ENCODE measurements around the gene WIPF2. TPM values are rescaled to one million over a fixed set of nuclear protein-coding genes. Genes with fewer than 3 reads are reported as not detected.

Gene WIPF2, protein sequence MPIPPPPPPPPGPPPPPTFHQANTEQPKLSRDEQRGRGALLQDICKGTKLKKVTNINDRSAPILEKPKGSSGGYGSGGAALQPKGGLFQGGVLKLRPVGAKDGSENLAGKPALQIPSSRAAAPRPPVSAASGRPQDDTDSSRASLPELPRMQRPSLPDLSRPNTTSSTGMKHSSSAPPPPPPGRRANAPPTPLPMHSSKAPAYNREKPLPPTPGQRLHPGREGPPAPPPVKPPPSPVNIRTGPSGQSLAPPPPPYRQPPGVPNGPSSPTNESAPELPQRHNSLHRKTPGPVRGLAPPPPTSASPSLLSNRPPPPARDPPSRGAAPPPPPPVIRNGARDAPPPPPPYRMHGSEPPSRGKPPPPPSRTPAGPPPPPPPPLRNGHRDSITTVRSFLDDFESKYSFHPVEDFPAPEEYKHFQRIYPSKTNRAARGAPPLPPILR
- total RNA-seq (2014; rRNA removed; shearing (Covaris generic); ENCODE audit: low replicate concordance) = 7.7 and 9.1 TPM in 2 replicates

- in situ Hi-C loops (cut with HindIII; ENCODE audit: low pct_unique_long_range_greater_than_20kb, low sequenced_read_pairs) = no loop called here
- peak; percentile 97 for DNase-seq (ENCODE audit: low read depth)
Observed at GRCh38 chr17:40218740-40219593, at the start of gene WIPF2. WIPF2 (plus strand) TSS chr17:40219304; CDS start chr17:40256460, 37,156 bp downstream.

GRCh38 chr17:40170325-40170724 is 48.8 kb upstream of the WIPF2 start:
- in situ Hi-C loops (cut with HindIII; ENCODE audit: low pct_unique_long_range_greater_than_20kb, low sequenced_read_pairs) = loop anchor here (10.0 kb wide), 1 partner anchor 66 kb away; the partner anchor contains the start of gene NR1D1
- DNase-seq (ENCODE audit: low read depth) = no peak

GRCh38 chr17:40171750-40172149 is 47.4 kb upstream of the WIPF2 start:
- no peak for DNase-seq (ENCODE audit: low read depth)
- in situ Hi-C loops (cut with HindIII; ENCODE audit: low pct_unique_long_range_greater_than_20kb, low sequenced_read_pairs) = loop anchor here (10.0 kb wide), 1 partner anchor 67 kb away; the partner anchor contains the start of gene NR1D1

DNA sequence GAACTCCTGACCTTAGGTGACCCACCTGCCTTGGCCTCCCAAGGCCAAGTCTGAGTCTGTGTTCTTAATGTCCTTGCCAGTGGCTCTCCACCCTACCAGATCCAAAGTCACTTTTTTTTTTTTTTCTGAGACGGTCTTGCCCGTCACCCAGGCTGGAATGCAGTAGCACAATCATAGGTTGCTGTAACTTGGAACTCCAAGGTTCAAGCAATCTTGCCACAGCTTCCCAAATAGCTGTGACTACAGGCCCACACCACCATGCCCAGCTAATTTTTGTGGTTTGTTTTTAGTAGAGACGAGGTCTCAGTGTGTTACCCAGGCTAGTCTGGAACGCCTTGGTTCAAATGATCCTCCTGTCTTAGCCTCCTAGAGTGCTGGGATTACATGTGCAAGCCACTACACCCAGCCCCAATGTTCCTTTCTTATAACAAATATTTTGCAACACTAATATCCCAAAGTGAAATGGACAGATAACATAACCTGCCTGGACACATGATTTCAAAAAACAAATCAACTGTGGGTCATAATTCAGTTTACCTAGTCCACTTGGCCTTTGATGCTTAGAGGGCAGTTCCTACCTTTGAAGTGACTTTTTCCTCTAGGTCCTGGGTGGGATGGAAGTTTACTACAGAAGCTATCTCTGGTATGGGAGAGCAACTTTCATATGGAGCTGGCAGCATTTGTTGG is 45.9 kb upstream of the WIPF2 start:
- no peak for DNase-seq (ENCODE audit: low read depth)
- in situ Hi-C loops (cut with HindIII; ENCODE audit: low pct_unique_long_range_greater_than_20kb, low sequenced_read_pairs) = loop anchor here (10.0 kb wide), 1 partner anchor 68 kb away; the partner anchor contains the start of gene NR1D1

DNA sequence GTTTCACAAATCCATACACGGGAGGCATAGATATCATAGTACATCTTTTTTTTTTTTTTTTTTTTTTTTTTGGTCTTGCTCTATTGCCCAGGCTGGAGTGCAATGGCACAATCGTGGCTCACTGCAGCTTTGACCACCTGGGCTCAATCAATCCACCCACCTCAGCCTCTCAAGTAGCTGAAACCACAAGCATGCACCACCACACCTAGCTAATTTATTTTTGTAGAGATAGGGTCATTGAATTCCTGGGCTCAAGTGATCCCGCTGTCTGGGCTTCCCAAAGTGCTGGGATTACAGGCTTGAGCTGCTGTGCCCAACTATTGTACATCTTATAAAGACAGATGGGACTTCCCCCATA is 45.3 kb upstream of the WIPF2 start:
- no peak for DNase-seq (ENCODE audit: low read depth)
- in situ Hi-C loops (cut with HindIII; ENCODE audit: low pct_unique_long_range_greater_than_20kb, low sequenced_read_pairs) = loop anchor here (10.0 kb wide), 1 partner anchor 69 kb away; the partner anchor contains the start of gene NR1D1

DNA sequence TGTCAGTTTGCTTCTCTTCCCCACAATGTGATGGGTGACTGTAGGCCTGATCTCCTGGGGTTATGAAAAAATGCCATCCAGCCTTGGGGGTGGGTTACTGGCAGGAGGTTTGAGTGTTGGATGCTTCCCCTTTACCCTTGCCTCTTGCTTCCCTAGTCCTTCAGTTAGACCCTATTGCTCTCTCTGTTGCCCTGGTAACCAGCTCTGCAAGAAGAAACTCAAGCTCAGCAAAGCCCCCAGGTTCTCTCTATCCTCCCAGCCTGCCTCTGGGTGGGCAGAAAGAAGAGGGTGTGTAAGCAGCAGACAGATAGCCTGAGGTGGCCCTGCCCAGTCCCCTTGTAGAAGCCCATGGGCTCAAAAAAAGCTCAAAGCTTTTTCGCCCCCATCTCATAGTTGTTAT is 44.6 kb upstream of the WIPF2 start:
- in situ Hi-C loops (cut with HindIII; ENCODE audit: low pct_unique_long_range_greater_than_20kb, low sequenced_read_pairs) = loop anchor here (10.0 kb wide), 1 partner anchor 70 kb away; the partner anchor contains the start of gene NR1D1
- no peak for DNase-seq (ENCODE audit: low read depth)

GRCh38 chr17:40175928-40176753 is 43.0 kb upstream of the WIPF2 start:
- in situ Hi-C loops (cut with HindIII; ENCODE audit: low pct_unique_long_range_greater_than_20kb, low sequenced_read_pairs) = loop anchor here (10.0 to 25.0 kb wide), 2 partner anchors 71 to 111 kb away; partner anchors contain the start of genes CDC6 and NR1D1
- DNase-seq (ENCODE audit: low read depth) = no peak

GRCh38 chr17:40176754-40177110 is 42.4 kb upstream of the WIPF2 start:
- in situ Hi-C loops (cut with HindIII; ENCODE audit: low pct_unique_long_range_greater_than_20kb, low sequenced_read_pairs) = loop anchor here (10.0 to 25.0 kb wide), 2 partner anchors 72 to 111 kb away; partner anchors contain the start of genes CDC6 and NR1D1

DNA sequence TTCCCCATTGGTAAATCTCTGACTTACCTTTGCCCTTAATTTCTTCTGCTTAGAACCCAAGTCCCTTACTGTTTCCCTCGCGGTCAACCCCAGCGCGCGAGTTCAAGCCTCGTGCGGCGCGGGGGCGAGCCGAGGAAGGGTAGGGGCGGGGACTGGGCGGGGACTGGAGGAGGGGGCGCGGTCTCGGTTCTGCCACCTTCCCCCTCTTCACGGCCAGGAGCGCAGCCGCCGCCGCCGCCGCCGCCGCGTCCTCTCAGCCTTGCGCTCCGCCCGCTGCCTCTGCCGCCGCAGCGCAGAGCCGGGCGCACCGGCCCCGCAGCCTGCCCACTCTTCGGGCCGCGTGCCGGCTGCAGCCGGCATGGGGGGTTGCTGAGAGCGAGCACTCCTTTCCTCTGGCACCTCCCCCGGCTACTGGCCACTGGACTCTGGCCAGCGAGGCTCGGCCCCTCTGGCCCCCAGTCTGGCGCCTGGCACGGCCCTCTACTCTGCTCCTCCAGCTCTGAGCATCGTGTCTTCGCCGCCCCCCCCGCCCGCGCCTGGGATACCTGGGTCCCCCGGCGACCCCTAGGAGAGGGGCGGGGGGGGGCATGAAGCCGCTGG is 41.7 kb upstream of the WIPF2 start, which contains the start of gene RAPGEFL1:
Gene RAPGEFL1, plus strand, starts transcription at position 196 of the 600 bp plus-strand sequence. Its CDS starts 392 bp downstream, at position 588.
- in situ Hi-C loops (cut with HindIII; ENCODE audit: low pct_unique_long_range_greater_than_20kb, low sequenced_read_pairs) = loop anchor here (10.0 to 25.0 kb wide), 2 partner anchors 73 to 110 kb away; partner anchors contain the start of genes CDC6 and NR1D1
- DNase-seq (ENCODE audit: low read depth) = peak; percentile 69

More at GRCh38 chr17:40176754-40177110, 42.4 kb upstream of the WIPF2 start:
- no peak for DNase-seq (ENCODE audit: low read depth)

DNA sequence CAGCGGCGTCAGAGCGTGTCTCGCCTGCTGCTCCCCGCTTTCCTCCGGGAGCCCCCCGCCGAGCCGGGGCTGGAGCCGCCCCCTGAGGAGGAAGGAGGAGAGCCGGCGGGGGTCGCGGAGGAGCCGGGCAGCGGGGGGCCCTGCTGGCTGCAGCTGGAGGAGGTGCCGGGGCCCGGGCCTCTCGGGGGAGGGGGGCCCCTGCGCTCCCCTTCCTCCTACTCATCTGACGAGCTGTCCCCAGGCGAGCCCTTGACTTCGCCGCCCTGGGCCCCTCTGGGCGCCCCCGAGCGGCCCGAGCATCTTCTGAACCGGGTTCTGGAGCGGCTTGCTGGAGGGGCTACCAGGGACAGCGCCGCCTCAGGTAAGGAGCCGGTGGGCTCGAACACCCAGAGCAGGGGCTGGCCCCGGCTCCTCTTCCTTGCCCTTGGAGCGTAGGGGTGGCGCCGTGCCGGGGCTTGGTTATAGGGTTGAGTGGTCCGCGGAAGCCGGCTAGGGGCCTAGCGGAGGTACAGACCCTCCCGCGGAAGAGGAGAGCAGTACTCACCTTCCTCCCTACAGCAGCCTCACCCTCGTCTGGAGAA is 41.0 kb upstream of the WIPF2 start:
- in situ Hi-C loops (cut with HindIII; ENCODE audit: low pct_unique_long_range_greater_than_20kb, low sequenced_read_pairs) = loop anchor here (10.0 to 25.0 kb wide), 2 partner anchors 73 to 109 kb away; partner anchors contain the start of genes CDC6 and NR1D1

DNA sequence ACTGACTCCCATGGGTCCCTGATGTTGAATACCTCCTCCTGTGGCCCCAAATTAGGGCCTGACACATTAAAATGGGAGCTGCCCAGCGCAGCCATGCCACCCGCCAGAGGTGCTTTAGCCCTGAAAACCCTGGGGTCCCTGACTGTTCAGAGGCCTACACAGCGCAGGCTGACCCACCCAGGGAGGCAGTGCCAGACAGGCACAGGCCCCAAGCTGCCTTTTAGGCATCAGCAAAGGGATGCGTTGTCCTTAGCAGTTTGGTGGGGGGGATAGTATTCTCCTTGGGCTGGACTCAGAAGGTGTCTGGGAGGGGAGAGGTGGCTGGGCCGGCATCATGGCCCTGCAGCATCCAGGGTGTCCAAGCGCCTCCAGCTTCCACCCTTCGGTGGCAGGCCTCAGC is 40.4 kb upstream of the WIPF2 start:
- DNase-seq (ENCODE audit: low read depth) = no peak
- in situ Hi-C loops (cut with HindIII; ENCODE audit: low pct_unique_long_range_greater_than_20kb, low sequenced_read_pairs) = loop anchor here (10.0 to 25.0 kb wide), 2 partner anchors 74 to 109 kb away; partner anchors contain the start of genes CDC6 and NR1D1

More for the DNA sequence above, 41.0 kb upstream of the WIPF2 start:
- no peak for DNase-seq (ENCODE audit: low read depth)

GRCh38 chr17:40179923-40180659 is 39.0 kb upstream of the WIPF2 start:
- in situ Hi-C loops (cut with HindIII; ENCODE audit: low pct_unique_long_range_greater_than_20kb, low sequenced_read_pairs) = loop anchor here (10.0 to 25.0 kb wide), 2 partner anchors 75 to 107 kb away; partner anchors contain the start of genes CDC6 and NR1D1
- no peak for DNase-seq (ENCODE audit: low read depth)

DNA sequence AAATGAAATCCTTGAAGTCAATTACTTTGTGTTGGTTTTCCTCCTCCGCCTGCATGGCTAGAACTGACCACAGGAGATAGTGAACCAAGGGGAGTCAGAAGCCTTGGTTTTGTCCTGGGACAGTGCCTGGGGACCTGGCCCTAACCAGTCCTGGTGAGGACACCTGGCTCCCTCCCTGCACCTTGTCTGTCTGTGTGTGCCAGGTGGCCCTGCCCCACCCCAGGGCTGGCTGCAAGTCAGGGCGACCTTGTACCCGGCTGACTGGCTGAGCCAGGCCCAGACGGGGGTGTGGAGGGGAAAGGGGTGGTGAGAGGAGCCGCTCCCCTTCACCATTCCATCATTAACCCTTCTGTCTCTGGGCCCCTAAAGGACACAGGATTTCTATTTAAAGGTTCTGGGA is 38.4 kb upstream of the WIPF2 start:
- in situ Hi-C loops (cut with HindIII; ENCODE audit: low pct_unique_long_range_greater_than_20kb, low sequenced_read_pairs) = loop anchor here (25.0 kb wide), 1 partner anchor 107 kb away; the partner anchor contains the start of gene CDC6

GRCh38 chr17:40181205-40181604 is 37.9 kb upstream of the WIPF2 start:
- DNase-seq (ENCODE audit: low read depth) = no peak
- in situ Hi-C loops (cut with HindIII; ENCODE audit: low pct_unique_long_range_greater_than_20kb, low sequenced_read_pairs) = loop anchor here (25.0 kb wide), 1 partner anchor 106 kb away; the partner anchor contains the start of gene CDC6

More for the DNA sequence above, 38.4 kb upstream of the WIPF2 start:
- DNase-seq (ENCODE audit: low read depth) = no peak

- DNase-seq (ENCODE audit: low read depth) = no peak
- in situ Hi-C loops (cut with HindIII; ENCODE audit: low pct_unique_long_range_greater_than_20kb, low sequenced_read_pairs) = loop anchor here (25.0 kb wide), 1 partner anchor 105 kb away; the partner anchor contains the start of gene CDC6
Observed at GRCh38 chr17:40182606-40183005, 36.5 kb upstream of the WIPF2 start.

Data from Caki2 (cell line).